GM23338 (cell line): ENCODE results near the gene NKAIN2. TPM values are rescaled to one million over a fixed set of nuclear protein-coding genes. Genes with fewer than 3 reads are reported as not detected.

Experiments used
- ATAC-seq: fragments of 200-7000 bp; cut with Tn5 transposase; 3 replicates; pipeline ENCODE4 v1.9.1; 2020
- DNase-seq: peaks from one replicate; pipeline ENCODE4 v3.0.0-alpha.2; 2015; ENCODE audit warnings: low spot score
- H2AFZ ChIP-seq: fragments of 200-600 bp; sonication (generic); 2 replicates; pipeline ENCODE4 v1.8.0; 2016; ENCODE audit warnings: antibody characterized with exemption, mild to moderate bottlenecking, moderate library complexity
- H3F3A ChIP-seq: fragments of 200-600 bp; sonication (generic); replicated peaks from 2 replicates; pipeline ENCODE4 v1.8.0; 2017; ENCODE audit warnings: antibody characterized with exemption, mixed run types, low read depth
- H3K27ac ChIP-seq: fragments of 200-600 bp; sonication (generic); 2 replicates; pipeline ENCODE4 v1.6.1; 2016; ENCODE audit warnings: low read depth
- H3K27me3 ChIP-seq: fragments of 200-600 bp; sonication (generic); 2 replicates; pipeline ENCODE4 v1.8.0; 2016; ENCODE audit warnings: mild to moderate bottlenecking, mixed run types, moderate library complexity; ENCODE audit not compliant: insufficient read depth
- H3K36me3 ChIP-seq: fragments of 200-600 bp; sonication (generic); 2 replicates; pipeline ENCODE4 v1.8.0; 2016; ENCODE audit warnings: mild to moderate bottlenecking; ENCODE audit not compliant: insufficient read depth
- H3K4me1 ChIP-seq: fragments of 200-600 bp; sonication (generic); 2 replicates; pipeline ENCODE4 v1.8.0; 2016; ENCODE audit warnings: mild to moderate bottlenecking, moderate library complexity; ENCODE audit not compliant: insufficient read depth
- H3K4me2 ChIP-seq: fragments of 200-600 bp; sonication (generic); 2 replicates; pipeline ENCODE4 v1.7.1; 2017; ENCODE audit warnings: mixed run types
- H3K4me3 ChIP-seq: fragments of 200-600 bp; sonication (generic); 2 replicates; pipeline ENCODE4 v1.6.1; 2016; ENCODE audit warnings: mixed run types
- H3K79me2 ChIP-seq: fragments of 200-600 bp; sonication (generic); replicated peaks from 2 replicates; pipeline ENCODE4 v1.8.0; 2017; ENCODE audit warnings: mild to moderate bottlenecking; ENCODE audit not compliant: insufficient read depth
- H3K9me2 ChIP-seq: fragments of 200-600 bp; sonication (generic); 2 replicates; pipeline ENCODE4 v1.8.0; 2017; ENCODE audit not compliant: insufficient read depth
- H4K20me1 ChIP-seq: fragments of 200-600 bp; sonication (generic); replicated peaks from 2 replicates; pipeline ENCODE4 v1.8.0; 2017; ENCODE audit warnings: mild to moderate bottlenecking; ENCODE audit not compliant: insufficient read depth
- H3K27ac Mint-ChIP-seq: 2 replicates; pipeline ENCODE4 v1.8.0; 2020; ENCODE audit warnings: inconsistent platforms, mild to moderate bottlenecking, moderate library complexity, mixed read lengths
- H3K27me3 Mint-ChIP-seq: 3 replicates; pipeline ENCODE4 v1.8.0; 2022; ENCODE audit warnings: low read depth, mild to moderate bottlenecking, moderate library complexity, mixed read lengths, inconsistent platforms; ENCODE audit not compliant: insufficient read depth, poor library complexity
- H3K36me3 Mint-ChIP-seq: 3 replicates; pipeline ENCODE4 v1.8.0; 2021; ENCODE audit warnings: low read depth, mild to moderate bottlenecking, inconsistent platforms, moderate library complexity, mixed read lengths
- H3K4me1 Mint-ChIP-seq: 3 replicates; pipeline ENCODE4 v1.8.0; 2020; ENCODE audit warnings: mild to moderate bottlenecking, inconsistent platforms, mixed read lengths
- H3K4me3 Mint-ChIP-seq: 3 replicates; pipeline ENCODE4 v1.8.0; 2021; ENCODE audit warnings: moderate library complexity, mild to moderate bottlenecking, inconsistent platforms, mixed read lengths
- H3K9me3 Mint-ChIP-seq: 3 replicates; pipeline ENCODE4 v1.8.0; 2020; ENCODE audit warnings: moderate library complexity, mild to moderate bottlenecking, inconsistent platforms, mixed read lengths
- CREB1 ChIP-seq: fragments of 250-450 bp; sonication (Bioruptor Pico); IDR thresholded peaks from 2 replicates; pipeline ENCODE4 v1.5.0; 2020; ENCODE audit warnings: low read depth, mild to moderate bottlenecking, moderate library complexity
- CTCF ChIP-seq, 2 experiments: fragments of 200-600 bp in 1 of 2; sonication (generic) in 1 of 2; conservative IDR thresholded peaks; 2 replicates each; pipeline versions ENCODE4 v1.5.1 to v1.6.1; 2016 to 2017; ENCODE audit warnings: antibody characterized with exemption in 2 of 2, low read depth in 2 of 2, mild to moderate bottlenecking in 2 of 2, moderate library complexity in 1 of 2
- ETS1 ChIP-seq: IDR thresholded peaks from 2 replicates; pipeline ENCODE4 v1.6.1; 2016; ENCODE audit warnings: antibody characterized with exemption
- EZH2 ChIP-seq: fragments of 200-600 bp; sonication (generic); IDR thresholded peaks from one replicate; pipeline ENCODE4 v1.8.0; 2017; ENCODE audit warnings: antibody characterized with exemption, mild to moderate bottlenecking, low read depth; ENCODE audit not compliant: unreplicated experiment
- EZH2phosphoT487 ChIP-seq: fragments of 200-600 bp; sonication (generic); IDR thresholded peaks from one replicate; pipeline ENCODE4 v1.8.1; 2018; ENCODE audit warnings: antibody characterized with exemption; ENCODE audit not compliant: unreplicated experiment
- JUNB ChIP-seq: IDR thresholded peaks from one replicate; pipeline ENCODE4 v1.6.1; 2016; ENCODE audit warnings: antibody characterized with exemption; ENCODE audit not compliant: unreplicated experiment
- NANOG ChIP-seq: IDR thresholded peaks from 2 replicates; pipeline ENCODE4 v1.6.1; 2016; ENCODE audit warnings: antibody characterized with exemption, borderline replicate concordance
- POLR2AphosphoS5 ChIP-seq: IDR thresholded peaks from 2 replicates; pipeline ENCODE4 v1.6.1; 2016; ENCODE audit warnings: antibody characterized with exemption, low read depth
- REST ChIP-seq: IDR thresholded peaks from one replicate; pipeline ENCODE4 v1.6.1; 2018; ENCODE audit warnings: antibody characterized with exemption; ENCODE audit not compliant: unreplicated experiment
- STAT1 ChIP-seq: IDR thresholded peaks from one replicate; pipeline ENCODE4 v1.6.1; 2016; ENCODE audit warnings: antibody characterized with exemption; ENCODE audit not compliant: unreplicated experiment
- ZNF114 ChIP-seq: fragments of 250-450 bp; sonication (Bioruptor Pico); IDR thresholded peaks from 2 replicates; pipeline ENCODE4 v1.5.0; 2020; ENCODE audit warnings: mild to moderate bottlenecking, moderate library complexity
- ZNF331 ChIP-seq: fragments of 250-450 bp; sonication (Bioruptor Pico); IDR thresholded peaks from 2 replicates; pipeline ENCODE4 v1.5.0; 2020; ENCODE audit warnings: low read depth, mild to moderate bottlenecking, moderate library complexity
- ZNF462 ChIP-seq: fragments of 250-450 bp; sonication (Bioruptor Pico); IDR thresholded peaks from 2 replicates; pipeline ENCODE4 v1.5.0; 2020; ENCODE audit warnings: mild to moderate bottlenecking, moderate library complexity
- polyA plus RNA-seq: library from polyadenylated mRNA; unstranded; fragments of >200 nt; fragmentation: Nextera tagmentation; extraction: Ambion mirVana; gene quantifications from 2 replicates; pipeline ENCODE4 v1.2.1, GENCODE V29; 2016
- total RNA-seq: library from RNA; depleted of rRNA; stranded (reverse); fragments of >200 nt; shearing (Covaris generic); gene quantifications from 2 replicates; pipeline ENCODE4 v1.2.3, GENCODE V29; 2014

NKAIN2 gene
- total and polyA plus RNA-seq, 2 experiments from 2014 or later, result 0.39 to 1.1 TPM

GRCh38 chr6:123805921-123806320 is 2.3 kb downstream of the NKAIN2 start:
- no peak for TF ChIP-seq CREB1 (CRISPR knock-in tag)
- TF ChIP-seq ETS1, result no peak
- no peak for TF ChIP-seq ZNF331
- TF ChIP-seq EZH2phosphoT487, result no peak
- TF ChIP-seq EZH2, result no peak
- no peak for TF ChIP-seq NANOG
- TF ChIP-seq POLR2AphosphoS5, result no peak
- TF ChIP-seq CTCF (conservative IDR thresholded peaks at IDR 0.05; ENCODE audit: low read depth in 2 of 2), result no peak
- no peak for TF ChIP-seq STAT1
- no peak for TF ChIP-seq REST
- no peak for TF ChIP-seq JUNB
- TF ChIP-seq ZNF462, result no peak
- no peak for TF ChIP-seq ZNF114 (CRISPR knock-in tag)
- H3K36me3 ChIP-seq, result no peaks in the 10 kb centered on the region
- H2AFZ ChIP-seq, result no peak overlapping the region
- no peak overlapping the region for H3K4me3 ChIP-seq
- no peaks in the 10 kb centered on the region for H3K36me3 Mint-ChIP-seq
- no peaks in the 10 kb centered on the region for H3K79me2 ChIP-seq
- no peak overlapping the region for H3K4me2 ChIP-seq
- H3K27ac ChIP-seq, result no peak overlapping the region
- no peak for ATAC-seq
- no peak for DNase-seq
- peaks cover 25% of the 10 kb centered on the region for H3K27me3 Mint-ChIP-seq
- H3K9me2 ChIP-seq, result no peaks in the 10 kb centered on the region
- peaks cover 6% of the 10 kb centered on the region; the same call in 2 of the 3 replicates for H3K4me1 Mint-ChIP-seq
- H3F3A ChIP-seq, result no peaks in the 10 kb centered on the region
- no peak overlapping the region for H3K4me3 Mint-ChIP-seq
- H3K9me3 Mint-ChIP-seq, result no peaks in the 10 kb centered on the region
- no peaks in the 10 kb centered on the region for H4K20me1 ChIP-seq
- H3K4me1 ChIP-seq, result no peaks in the 10 kb centered on the region
- peaks cover 46% of the 10 kb centered on the region for H3K27me3 ChIP-seq
- no peak overlapping the region for H3K27ac Mint-ChIP-seq
